GM19397 (cell line): ENCODE measurements around the gene PRDM1.

ENCODE experiments used
- ATAC-seq: cut with Tn5 transposase; IDR thresholded peaks from one replicate; pipeline ENCODE4 v1.9.1; 2021; ENCODE audit warnings: mild to moderate bottlenecking, moderate library complexity; ENCODE audit not compliant: unreplicated experiment

PRDM1 gene

DNA sequence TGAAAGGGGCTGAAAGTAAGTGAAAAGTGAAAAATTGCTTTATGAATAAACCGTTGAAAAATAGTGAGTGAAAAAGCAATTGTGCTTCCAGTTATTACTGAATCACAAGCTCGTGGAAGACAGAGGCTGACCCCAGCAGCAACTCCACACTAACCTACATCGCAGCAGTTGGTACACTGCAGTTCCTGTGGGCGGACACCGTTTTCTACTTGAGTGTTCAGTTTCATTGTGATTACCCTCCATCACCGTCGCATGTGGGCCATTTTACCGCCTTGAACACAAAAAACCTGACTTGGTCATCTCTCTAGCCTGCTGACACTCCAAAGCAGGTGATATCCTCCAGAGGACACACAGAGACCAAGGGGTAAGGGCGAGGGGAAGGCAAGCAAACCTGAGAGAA is 28.4 kb downstream of the PRDM1 start:
- ATAC-seq, result peak; percentile 79

GRCh38 chr6:106115286-106115685 is 29.1 kb downstream of the PRDM1 start:
- ATAC-seq, result no peak

- ATAC-seq, result no peak
Observed at GRCh38 chr6:106116125-106116832, 30.1 kb downstream of the PRDM1 start.

DNA sequence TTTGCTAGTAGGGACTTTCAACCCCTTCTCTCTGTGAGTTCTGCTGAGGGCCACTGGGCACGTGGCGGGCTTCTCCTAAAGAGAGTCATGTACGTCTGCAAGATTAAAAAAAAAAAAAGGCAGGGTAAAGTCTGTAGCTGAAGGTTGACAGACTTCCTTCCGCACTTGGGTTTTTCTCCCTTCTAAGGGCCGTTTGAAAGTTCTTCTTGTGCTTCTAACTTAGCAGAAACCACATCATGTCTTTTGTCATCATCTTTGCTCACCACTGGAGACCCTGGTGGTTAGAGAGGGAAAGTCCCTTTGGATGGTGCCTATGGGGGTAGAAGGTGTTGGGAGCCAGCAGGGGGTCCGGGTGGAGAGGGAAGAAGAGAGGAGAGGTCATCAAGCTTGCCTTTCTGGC is 31.4 kb downstream of the PRDM1 start:
- no peak for ATAC-seq

DNA sequence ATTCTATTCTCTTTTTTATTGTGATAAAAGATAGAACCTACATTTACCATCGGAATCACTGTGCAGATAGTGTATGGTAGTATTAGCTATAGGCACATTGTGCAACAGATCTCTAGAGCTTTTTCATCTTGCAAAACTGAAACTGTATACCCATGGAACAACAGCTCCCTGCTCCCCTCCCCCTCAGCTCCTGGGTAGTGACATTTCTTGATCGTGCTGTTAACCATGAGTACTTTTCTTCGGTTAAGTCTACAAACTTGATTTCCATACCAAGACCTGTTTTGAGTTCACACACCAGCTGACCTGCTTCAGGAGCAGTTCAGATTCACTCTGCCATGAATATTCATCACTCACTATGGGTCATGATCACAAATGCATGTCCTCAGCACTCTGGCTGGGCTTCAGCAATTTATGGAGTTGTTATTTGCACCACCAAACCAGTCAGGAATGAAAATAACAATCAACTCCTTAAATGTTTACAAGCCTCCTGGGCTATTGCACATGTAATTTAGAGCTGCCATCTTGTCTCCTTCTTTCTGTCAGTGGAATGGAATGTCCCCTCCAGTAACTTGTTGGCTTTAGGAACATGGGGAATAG is 32.8 kb downstream of the PRDM1 start:
- ATAC-seq, result no peak

GRCh38 chr6:106119546-106119945 is 33.4 kb downstream of the PRDM1 start:
- no peak for ATAC-seq

GRCh38 chr6:106120006-106120405 is 33.9 kb downstream of the PRDM1 start:
- no peak for ATAC-seq

GRCh38 chr6:106120406-106120805 is 34.3 kb downstream of the PRDM1 start:
- ATAC-seq, result no peak

- ATAC-seq, result no peak
Observed at GRCh38 chr6:106122306-106122918, 36.3 kb downstream of the PRDM1 start.

DNA sequence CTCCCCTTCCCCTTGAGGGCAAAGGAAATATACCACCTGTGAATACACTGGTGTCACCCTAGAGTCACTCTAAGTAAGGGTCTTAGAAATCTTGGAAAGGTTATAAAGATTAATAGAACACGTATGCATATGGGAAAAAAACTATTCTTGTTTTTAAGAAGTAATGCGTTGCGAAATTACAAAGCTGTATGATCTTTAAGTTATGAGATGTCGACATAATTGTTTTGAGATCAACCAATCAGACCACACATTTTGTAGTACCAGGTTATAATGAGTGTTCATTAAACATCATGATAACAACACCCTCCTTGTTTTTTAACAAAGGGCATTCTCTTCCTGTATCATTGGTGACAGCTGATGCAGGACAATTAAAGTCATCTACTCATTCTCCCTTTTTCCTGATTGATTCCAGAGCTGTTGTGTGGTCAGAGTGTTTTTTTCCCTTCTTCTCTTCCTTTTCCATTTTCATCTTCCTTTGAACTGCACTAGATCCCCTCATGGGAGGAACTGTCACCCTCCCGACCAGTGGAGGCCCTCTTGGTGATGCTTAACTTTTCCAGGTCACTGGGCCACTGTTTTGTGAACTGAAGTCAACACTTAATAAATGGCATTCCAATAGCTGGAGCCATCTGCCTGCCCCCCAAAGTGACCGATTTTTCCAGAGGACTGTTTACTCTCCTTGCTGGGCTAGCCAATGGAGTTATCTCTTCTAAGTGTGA is 37.0 kb downstream of the PRDM1 start:
- no peak for ATAC-seq

DNA sequence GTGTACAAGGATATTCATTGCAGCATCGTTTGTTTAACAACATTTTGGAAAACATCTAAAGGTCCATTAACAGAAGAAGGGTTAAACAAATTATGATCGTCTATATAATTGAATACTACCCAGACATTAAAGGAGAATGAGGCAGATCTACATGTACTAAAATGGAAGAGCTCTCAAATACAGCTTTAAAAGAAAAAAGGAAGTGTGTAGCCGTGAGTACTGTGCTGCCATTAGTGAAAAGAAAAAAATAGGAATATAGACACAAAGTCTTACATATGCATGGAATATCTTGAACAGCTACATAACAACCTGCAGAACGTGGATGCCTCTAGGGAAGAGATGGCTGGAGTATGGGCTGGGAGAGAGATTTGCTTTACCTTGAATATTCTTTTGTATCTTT is 37.9 kb downstream of the PRDM1 start:
- no peak for ATAC-seq

DNA sequence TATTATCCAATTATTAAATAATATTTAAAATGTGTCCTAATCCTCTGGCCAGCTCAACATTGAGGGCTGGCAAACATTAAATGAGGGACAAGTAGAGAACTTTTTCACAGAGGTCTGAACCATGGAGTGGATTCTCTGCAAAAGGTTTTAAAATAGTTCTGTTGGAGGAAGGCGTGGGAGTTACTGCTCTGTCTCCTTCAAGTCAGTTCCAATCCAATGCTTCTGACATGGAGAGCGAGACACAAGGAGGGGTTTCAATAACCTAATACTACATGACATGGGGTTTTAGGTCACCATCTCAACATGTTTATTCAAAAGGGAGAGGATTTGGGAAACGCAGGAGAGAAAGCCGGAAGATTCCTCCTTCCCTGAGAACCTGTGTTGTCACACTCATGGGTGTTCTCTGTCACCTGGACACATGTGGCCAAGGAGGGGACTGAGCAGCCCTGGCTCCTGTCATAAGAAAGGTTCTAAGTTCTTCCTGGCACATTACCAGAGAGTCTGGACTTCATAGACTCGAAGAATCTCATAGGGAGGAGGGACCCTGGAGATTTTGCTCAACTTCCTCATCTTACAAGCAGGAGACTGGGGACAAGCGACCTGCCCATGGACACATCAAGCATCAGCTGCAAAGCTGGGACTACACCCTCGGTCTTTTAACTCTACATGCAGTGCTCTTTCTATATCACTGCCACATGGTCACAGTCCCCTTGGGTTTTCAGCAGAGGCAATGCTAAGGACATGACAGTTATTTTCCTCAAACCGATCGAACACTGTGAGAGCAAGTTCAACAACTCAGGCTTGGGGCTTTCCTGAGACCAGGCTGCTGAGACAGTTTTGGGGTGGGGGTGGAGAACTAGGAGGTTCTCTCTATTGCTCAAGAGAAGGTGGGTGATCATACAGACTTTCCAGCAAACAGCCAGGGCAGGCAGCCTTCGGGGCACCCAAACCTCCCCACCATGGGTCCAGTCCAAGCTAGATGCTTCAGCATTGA is 38.6 kb downstream of the PRDM1 start:
- no peak for ATAC-seq

GRCh38 chr6:106125925-106126435 is 39.8 kb downstream of the PRDM1 start:
- ATAC-seq, result peak; percentile 58

DNA sequence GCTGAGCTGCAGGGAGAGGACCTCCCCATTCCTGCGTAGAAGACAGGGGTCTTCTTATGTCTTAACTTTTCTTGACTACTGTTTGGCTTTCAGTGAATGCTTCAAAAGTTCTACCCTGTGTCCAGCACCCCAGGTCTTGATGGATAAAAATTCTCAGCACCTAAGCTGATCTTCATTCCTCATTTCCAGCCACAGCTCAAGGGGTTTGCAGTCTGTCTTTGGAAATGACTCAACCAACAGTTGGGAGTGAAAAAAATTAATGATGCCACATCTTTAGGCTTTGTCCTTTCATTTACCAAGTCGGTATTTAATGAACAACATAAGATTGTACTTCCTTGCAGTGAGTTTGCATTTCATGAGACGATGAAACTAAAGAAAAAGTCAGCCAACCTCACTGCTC is 40.3 kb downstream of the PRDM1 start:
- ATAC-seq, result no peak

- ATAC-seq, result no peak
Observed at GRCh38 chr6:106128981-106129781, 43.0 kb downstream of the PRDM1 start.

GRCh38 chr6:106132153-106132698 is 46.1 kb downstream of the PRDM1 start:
- no peak for ATAC-seq

DNA sequence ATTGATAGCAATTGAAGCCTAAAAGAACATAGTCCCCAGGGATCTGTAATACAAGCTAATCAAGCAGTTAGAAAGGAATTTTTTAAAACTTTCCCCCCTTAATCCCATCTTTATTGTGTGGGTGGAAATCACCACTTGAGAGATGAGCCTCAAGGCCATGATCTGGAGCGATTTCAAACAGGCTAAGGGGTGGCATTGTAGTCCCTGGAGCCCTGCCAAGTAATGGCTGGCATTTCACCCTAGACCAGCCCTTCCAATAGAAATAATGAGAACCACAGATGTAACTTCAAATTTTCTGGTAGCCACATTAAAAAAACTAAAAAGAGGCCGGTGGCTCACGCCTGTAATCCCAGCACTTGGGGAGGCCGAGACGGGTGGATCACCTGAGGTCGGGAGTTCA is 46.9 kb downstream of the PRDM1 start:
- ATAC-seq, result no peak

DNA sequence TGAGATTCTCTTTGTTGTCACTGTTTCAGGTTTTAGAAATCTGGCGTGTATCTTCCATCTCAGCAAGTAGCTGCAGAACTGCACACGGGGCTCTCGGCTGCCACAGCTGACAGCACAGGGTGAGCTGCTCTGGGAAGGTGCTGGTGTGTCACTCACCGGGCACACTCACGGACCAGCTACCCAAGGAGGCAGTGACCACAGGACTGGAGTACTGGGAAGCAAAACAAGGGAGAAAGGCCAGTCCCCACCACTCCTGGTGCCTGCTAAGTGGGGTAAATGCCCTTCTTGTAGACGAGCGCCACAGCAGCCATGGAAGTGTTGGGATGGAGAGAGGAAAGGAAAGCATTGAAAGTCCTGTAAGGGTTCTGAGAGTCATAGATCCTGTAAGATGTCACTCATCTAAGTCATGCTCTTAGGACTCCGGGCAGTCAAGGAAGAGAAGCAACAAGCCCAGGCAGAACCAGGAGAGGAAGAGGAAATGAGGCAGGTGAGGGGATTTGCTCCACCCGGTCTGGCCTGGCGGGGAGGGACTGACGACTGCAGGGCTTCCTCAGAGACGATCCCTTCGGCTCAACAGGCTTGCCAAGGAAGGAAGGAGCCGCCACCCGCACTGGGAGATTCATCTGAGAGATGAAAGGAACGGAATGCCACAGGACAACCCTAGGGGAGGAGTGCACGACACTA is 48.1 kb downstream of the PRDM1 start:
- no peak for ATAC-seq
